HCT116 (cell line): ENCODE measurements around the gene PRMT3.

Experiments used
- ELF1 ChIP-seq: IDR thresholded peaks from 2 replicates; pipeline ENCODE4 v1.6.1; 2012; ENCODE audit warnings: low read depth, borderline replicate concordance
- JUND ChIP-seq: IDR thresholded peaks from 2 replicates; pipeline ENCODE4 v1.6.1; 2012
- POLR2A ChIP-seq: IDR thresholded peaks from 2 replicates; pipeline ENCODE4 v1.7.0; 2011; ENCODE audit warnings: borderline replicate concordance; ENCODE audit not compliant: insufficient read depth, insufficient read length; ENCODE audit errors: extremely low read depth
- TCF7L2 ChIP-seq: IDR thresholded peaks from 2 replicates; pipeline ENCODE4 v1.7.0; 2011; ENCODE audit warnings: borderline replicate concordance, inconsistent platforms; ENCODE audit not compliant: insufficient read depth, insufficient read length; ENCODE audit errors: extremely low read depth
- YY1 ChIP-seq: IDR thresholded peaks from 2 replicates; pipeline ENCODE4 v1.6.1; 2011; ENCODE audit warnings: low read length, low read depth, moderate library complexity, mild to moderate bottlenecking; ENCODE audit not compliant: insufficient replicate concordance; ENCODE audit errors: extremely low read depth
- TF ChIP-seq, protein P1 (sequence below), 3 experiments: fragments of 200-600 bp in 1 of 3; sonication (generic) in 1 of 3; IDR thresholded peaks in 2 of 3; conservative IDR thresholded peaks in 1 of 3; 2 replicates each; pipeline ENCODE4 v1.5.1; 2012 to 2017; ENCODE audit warnings: low read depth in 2 of 3, low read length in 2 of 3, antibody characterized with exemption in 1 of 3, borderline replicate concordance in 1 of 3, control low read depth in 1 of 3, mild to moderate bottlenecking in 1 of 3, mixed read lengths in 1 of 3, mixed run types in 1 of 3, moderate library complexity in 1 of 3; ENCODE audit not compliant: insufficient read depth in 1 of 3

- TF ChIP-seq, protein P1, sequence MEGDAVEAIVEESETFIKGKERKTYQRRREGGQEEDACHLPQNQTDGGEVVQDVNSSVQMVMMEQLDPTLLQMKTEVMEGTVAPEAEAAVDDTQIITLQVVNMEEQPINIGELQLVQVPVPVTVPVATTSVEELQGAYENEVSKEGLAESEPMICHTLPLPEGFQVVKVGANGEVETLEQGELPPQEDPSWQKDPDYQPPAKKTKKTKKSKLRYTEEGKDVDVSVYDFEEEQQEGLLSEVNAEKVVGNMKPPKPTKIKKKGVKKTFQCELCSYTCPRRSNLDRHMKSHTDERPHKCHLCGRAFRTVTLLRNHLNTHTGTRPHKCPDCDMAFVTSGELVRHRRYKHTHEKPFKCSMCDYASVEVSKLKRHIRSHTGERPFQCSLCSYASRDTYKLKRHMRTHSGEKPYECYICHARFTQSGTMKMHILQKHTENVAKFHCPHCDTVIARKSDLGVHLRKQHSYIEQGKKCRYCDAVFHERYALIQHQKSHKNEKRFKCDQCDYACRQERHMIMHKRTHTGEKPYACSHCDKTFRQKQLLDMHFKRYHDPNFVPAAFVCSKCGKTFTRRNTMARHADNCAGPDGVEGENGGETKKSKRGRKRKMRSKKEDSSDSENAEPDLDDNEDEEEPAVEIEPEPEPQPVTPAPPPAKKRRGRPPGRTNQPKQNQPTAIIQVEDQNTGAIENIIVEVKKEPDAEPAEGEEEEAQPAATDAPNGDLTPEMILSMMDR (IDR thresholded peaks at IDR 0.05 in 2 of 3, conservative IDR thresholded peaks at IDR 0.05 in 1 of 3; ENCODE audit: borderline replicate concordance in 1 of 3, insufficient read depth in 1 of 3, low read depth in 2 of 3, low read length in 2 of 3), result peak; percentile 59 to 89 (median 83)
- no peak for TF ChIP-seq JUND
- TF ChIP-seq ELF1, result no peak
- no peak for TF ChIP-seq POLR2A
- peak; percentile 63 for TF ChIP-seq TCF7L2
- TF ChIP-seq YY1, result no peak
These were observed 33.6 kb upstream of the PRMT3 start for GRCh38 chr11:20353829-20354434.
